Hepatocyte (in vitro differentiated cells): Measurements from ENCODE around the gene CLEC3A. TPM values are rescaled to one million over a fixed set of nuclear protein-coding genes. Genes with fewer than 3 reads are reported as not detected.

Source experiments
- DNase-seq: peaks from one replicate; pipeline ENCODE4 v3.0.0-alpha.2; 2016; ENCODE audit warnings: low spot score
- H2AFZ ChIP-seq: fragments of 200-600 bp; sonication (generic); 2 replicates; pipeline ENCODE4 v1.6.0; 2016; ENCODE audit warnings: antibody characterized with exemption, mild to moderate bottlenecking
- H3K27ac ChIP-seq: fragments of 200-600 bp; sonication (generic); 2 replicates; pipeline ENCODE4 v1.5.1; 2016; ENCODE audit warnings: mild to moderate bottlenecking
- H3K27me3 ChIP-seq: fragments of 200-600 bp; sonication (generic); 2 replicates; pipeline ENCODE4 v1.6.1; 2016
- H3K36me3 ChIP-seq: fragments of 200-600 bp; sonication (generic); replicated peaks from 2 replicates; pipeline ENCODE4 v1.5.1; 2016; ENCODE audit warnings: low read depth; ENCODE audit not compliant: insufficient read depth
- H3K4me1 ChIP-seq: fragments of 200-600 bp; sonication (generic); 2 replicates; pipeline ENCODE4 v1.5.1; 2016; ENCODE audit warnings: mild to moderate bottlenecking, moderate library complexity; ENCODE audit not compliant: insufficient read depth
- H3K4me2 ChIP-seq: fragments of 200-600 bp; sonication (generic); 2 replicates; pipeline ENCODE4 v1.6.0; 2016
- H3K4me3 ChIP-seq: fragments of 200-600 bp; sonication (generic); 2 replicates; pipeline ENCODE4 v1.5.1; 2016; ENCODE audit warnings: mild to moderate bottlenecking
- H3K79me2 ChIP-seq: fragments of 200-600 bp; sonication (generic); 2 replicates; pipeline ENCODE4 v1.6.0; 2017; ENCODE audit warnings: mild to moderate bottlenecking
- H3K9me2 ChIP-seq: fragments of 200-600 bp; sonication (generic); replicated peaks from 2 replicates; pipeline ENCODE4 v1.6.0; 2017; ENCODE audit warnings: mild to moderate bottlenecking; ENCODE audit not compliant: insufficient read depth
- H3K9me3 ChIP-seq: fragments of 200-600 bp; sonication (generic); 2 replicates; pipeline ENCODE4 v1.5.1; 2016; ENCODE audit warnings: low read depth, mild to moderate bottlenecking
- H4K20me1 ChIP-seq: fragments of 200-600 bp; sonication (generic); 2 replicates; pipeline ENCODE4 v1.6.0; 2016; ENCODE audit warnings: mild to moderate bottlenecking; ENCODE audit not compliant: insufficient read depth, poor library complexity, severe bottlenecking
- CTCF ChIP-seq: fragments of 200-600 bp; sonication (generic); IDR thresholded peaks from 2 replicates; pipeline ENCODE4 v1.5.1; 2016; ENCODE audit warnings: antibody characterized with exemption, mild to moderate bottlenecking; ENCODE audit not compliant: poor library complexity
- EZH2 ChIP-seq: fragments of 200-600 bp; sonication (generic); IDR thresholded peaks from 2 replicates; pipeline ENCODE4 v1.6.1; 2016; ENCODE audit warnings: antibody characterized with exemption, mild to moderate bottlenecking, borderline replicate concordance
- EZH2phosphoT487 ChIP-seq: fragments of 200-600 bp; sonication (generic); IDR thresholded peaks from one replicate; pipeline ENCODE4 v1.6.1; 2018; ENCODE audit warnings: antibody characterized with exemption, mild to moderate bottlenecking, low read depth, moderate library complexity; ENCODE audit not compliant: unreplicated experiment, severe bottlenecking
- WGBS: methylation state at CpG from one replicate; pipeline ENCODE4 v1.1.6; 2016; ENCODE audit warnings: low lambda C conversion rate; ENCODE audit errors: missing lambda C conversion rate; 5-methylcytosine and 5-hydroxymethylcytosine counted together
- polyA plus RNA-seq: library from polyadenylated mRNA; unstranded; fragments of >200 nt; fragmentation: Nextera tagmentation; extraction: Ambion mirVana; gene quantifications from 2 replicates; pipeline ENCODE4 v1.2.1, GENCODE V29; 2016
- total RNA-seq: library from RNA; depleted of rRNA; stranded (reverse); fragments of >200 nt; gene quantifications from 2 replicates; pipeline ENCODE4 v1.2.3, GENCODE V29; 2014

Gene CLEC3A
- total and polyA plus RNA-seq, 2 experiments from 2014 or later = 3.5 to 3.8 TPM

GRCh38 chr16:78024159-78024558, 1.8 kb downstream of the CLEC3A start:
- 99% methylated on average over 5 of the region's 5 CpGs for WGBS
- no peaks in the 10 kb centered on the region for H3K36me3 ChIP-seq

GRCh38 chr16:78025631-78026030, 3.3 kb downstream of the CLEC3A start:
- Histone ChIP-seq H3K4me1 (no peaks in the 10 kb centered on the region), H3K9me3 (no peaks in the 10 kb centered on the region), H2AFZ (no peak overlapping the region), H3K9me2 (no peaks in the 10 kb centered on the region), H3K79me2 (no peaks in the 10 kb centered on the region), H3K4me2 (no peak overlapping the region), H3K36me3 (no peaks in the 10 kb centered on the region), H3K27ac (no peak overlapping the region), H3K27me3 (no peaks in the 10 kb centered on the region), H4K20me1 (no peaks in the 10 kb centered on the region), H3K4me3 (no peak overlapping the region)
- WGBS = 97% methylated on average over 1 of the region's 1 CpG
- no peak for TF ChIP-seq EZH2phosphoT487
- no peak for TF ChIP-seq CTCF
- no peak for TF ChIP-seq EZH2
- no peak for DNase-seq

More at GRCh38 chr16:78024159-78024558, 1.8 kb downstream of the CLEC3A start:
- Histone ChIP-seq H3K27me3 (no peaks in the 10 kb centered on the region), H3K79me2 (no peaks in the 10 kb centered on the region), H3K4me1 (no peaks in the 10 kb centered on the region), H3K9me3 (no peaks in the 10 kb centered on the region), H2AFZ (no peak overlapping the region), H3K4me2 (no peak overlapping the region), H3K27ac (no peak overlapping the region), H3K9me2 (no peaks in the 10 kb centered on the region), H4K20me1 (no peaks in the 10 kb centered on the region), H3K4me3 (no peak overlapping the region)
- DNase-seq = no peak
- TF ChIP-seq EZH2phosphoT487 (no peak), EZH2 (no peak), CTCF (no peak)

GRCh38 chr16:78028018-78028417, 5.7 kb downstream of the CLEC3A start:
- WGBS = 47% methylated on average over 3 of the region's 3 CpGs
- Histone ChIP-seq H3K27me3 (no peaks in the 10 kb centered on the region), H3K9me3 (no peaks in the 10 kb centered on the region), H4K20me1 (no peaks in the 10 kb centered on the region), H3K4me3 (no peak overlapping the region), H3K9me2 (no peaks in the 10 kb centered on the region), H2AFZ (no peak overlapping the region), H3K4me1 (no peaks in the 10 kb centered on the region), H3K79me2 (no peaks in the 10 kb centered on the region), H3K27ac (no peak overlapping the region), H3K4me2 (no peak overlapping the region), H3K36me3 (no peaks in the 10 kb centered on the region)
- TF ChIP-seq EZH2 (no peak), CTCF (no peak), EZH2phosphoT487 (no peak)
- no peak for DNase-seq

- no peak overlapping the region for H3K27ac ChIP-seq
- H3K27me3 ChIP-seq = peaks cover 5% of the 10 kb centered on the region
- no peak overlapping the region for H3K4me3 ChIP-seq
- no peak overlapping the region for H3K4me2 ChIP-seq
- TF ChIP-seq EZH2phosphoT487 (no peak), EZH2 (no peak), CTCF (no peak)
- no peaks in the 10 kb centered on the region for H3K79me2 ChIP-seq
- no peaks in the 10 kb centered on the region for H3K36me3 ChIP-seq
- H3K9me2 ChIP-seq = no peaks in the 10 kb centered on the region
- 66% methylated on average over 2 of the region's 2 CpGs for WGBS
- H3K4me1 ChIP-seq = no peaks in the 10 kb centered on the region
- no peaks in the 10 kb centered on the region for H3K9me3 ChIP-seq
- H2AFZ ChIP-seq = no peak overlapping the region
- DNase-seq = no peak
- H4K20me1 ChIP-seq = no peaks in the 10 kb centered on the region
Measured at GRCh38 chr16:78034530-78034929, 12.2 kb downstream of the CLEC3A start.
